ENCODE data around the gene SH3BGRL. TPM values are rescaled to one million over a fixed set of nuclear protein-coding genes. Genes with fewer than 3 reads are reported as not detected.

SH3BGRL gene
- total and polyA plus RNA-seq, 3 donors from 2014 or later = 95.3 to 158 (median 107) TPM

DNA sequence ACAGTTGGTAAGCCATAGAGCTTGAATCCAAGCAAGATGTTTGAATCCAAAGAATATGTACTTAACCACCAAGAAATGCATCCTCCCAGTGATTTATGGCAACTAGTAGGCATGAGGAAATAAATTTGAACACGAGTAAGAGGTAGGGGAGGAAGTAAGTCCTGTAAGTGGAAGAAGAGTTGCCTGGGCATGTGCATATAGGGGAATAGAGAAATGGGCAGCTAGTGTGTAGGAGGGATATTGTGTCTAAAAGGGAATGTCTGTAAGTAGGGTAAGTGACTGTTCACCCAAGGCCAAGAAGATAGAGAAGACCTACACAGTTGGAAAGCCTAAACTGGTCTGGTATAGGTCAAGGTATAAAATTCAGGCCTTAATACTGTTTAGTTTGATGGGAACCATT, 4.6 kb downstream of the SH3BGRL start:
- intact Hi-C loops (cut with DNase I; ENCODE audit: low total_unique reads) = no loop called here
- DNase-seq = no peak
- no peaks in the 10 kb centered on the region for H3K9me3 ChIP-seq
- no peaks in the 10 kb centered on the region for H3K4me1 ChIP-seq
- H3K27me3 ChIP-seq = no peaks in the 10 kb centered on the region
- no peak overlapping the region for H3K27ac ChIP-seq
- TF ChIP-seq, protein P1, sequence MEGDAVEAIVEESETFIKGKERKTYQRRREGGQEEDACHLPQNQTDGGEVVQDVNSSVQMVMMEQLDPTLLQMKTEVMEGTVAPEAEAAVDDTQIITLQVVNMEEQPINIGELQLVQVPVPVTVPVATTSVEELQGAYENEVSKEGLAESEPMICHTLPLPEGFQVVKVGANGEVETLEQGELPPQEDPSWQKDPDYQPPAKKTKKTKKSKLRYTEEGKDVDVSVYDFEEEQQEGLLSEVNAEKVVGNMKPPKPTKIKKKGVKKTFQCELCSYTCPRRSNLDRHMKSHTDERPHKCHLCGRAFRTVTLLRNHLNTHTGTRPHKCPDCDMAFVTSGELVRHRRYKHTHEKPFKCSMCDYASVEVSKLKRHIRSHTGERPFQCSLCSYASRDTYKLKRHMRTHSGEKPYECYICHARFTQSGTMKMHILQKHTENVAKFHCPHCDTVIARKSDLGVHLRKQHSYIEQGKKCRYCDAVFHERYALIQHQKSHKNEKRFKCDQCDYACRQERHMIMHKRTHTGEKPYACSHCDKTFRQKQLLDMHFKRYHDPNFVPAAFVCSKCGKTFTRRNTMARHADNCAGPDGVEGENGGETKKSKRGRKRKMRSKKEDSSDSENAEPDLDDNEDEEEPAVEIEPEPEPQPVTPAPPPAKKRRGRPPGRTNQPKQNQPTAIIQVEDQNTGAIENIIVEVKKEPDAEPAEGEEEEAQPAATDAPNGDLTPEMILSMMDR (IDR thresholded peaks at IDR 0.05) = no peak
- no peak for TF ChIP-seq POLR2A (IDR thresholded peaks at IDR 0.05)
- no peak overlapping the region for H3K4me3 ChIP-seq
- no peaks in the 10 kb centered on the region for H3K36me3 ChIP-seq (ENCODE audit: low read depth, missing control alignments)
- WGBS, 2 donors = 29 to 46% methylated on average over 1 of the region's 1 CpG

DNA sequence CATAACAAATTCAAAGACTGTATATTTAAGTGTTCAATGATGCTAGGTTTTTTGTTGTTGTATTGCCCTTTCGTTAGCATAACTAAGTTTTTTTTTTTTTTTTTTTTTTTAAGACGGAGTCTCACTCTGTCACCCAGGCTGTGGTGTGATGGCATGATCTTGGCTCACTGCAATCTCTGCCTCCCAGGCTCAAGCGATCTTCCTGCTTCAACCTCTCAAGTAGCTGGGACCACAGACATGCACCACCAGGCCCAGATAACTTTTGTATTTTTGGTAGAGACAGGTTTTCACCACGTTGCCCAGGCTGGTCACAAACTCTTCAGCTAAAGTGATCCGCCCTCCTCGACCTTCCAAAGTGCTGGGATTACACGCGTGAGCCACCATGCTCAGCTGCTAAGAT, 7.0 kb downstream of the SH3BGRL start:
- Histone ChIP-seq H3K9me3 (no peaks in the 10 kb centered on the region), H3K4me1 (no peaks in the 10 kb centered on the region), H3K27ac (no peak overlapping the region), H3K4me3 (no peak overlapping the region), H3K36me3 (ENCODE audit: low read depth, missing control alignments) (no peaks in the 10 kb centered on the region), H3K27me3 (no peaks in the 10 kb centered on the region)
- intact Hi-C loops (cut with DNase I; ENCODE audit: low total_unique reads) = no loop called here
- 79 to 89% methylated on average over 8 of the region's 8 CpGs for WGBS, 2 donors
- DNase-seq = no peak
- no peak for TF ChIP-seq POLR2A (IDR thresholded peaks at IDR 0.05)
- TF ChIP-seq, protein P1 (IDR thresholded peaks at IDR 0.05) = no peak

DNA sequence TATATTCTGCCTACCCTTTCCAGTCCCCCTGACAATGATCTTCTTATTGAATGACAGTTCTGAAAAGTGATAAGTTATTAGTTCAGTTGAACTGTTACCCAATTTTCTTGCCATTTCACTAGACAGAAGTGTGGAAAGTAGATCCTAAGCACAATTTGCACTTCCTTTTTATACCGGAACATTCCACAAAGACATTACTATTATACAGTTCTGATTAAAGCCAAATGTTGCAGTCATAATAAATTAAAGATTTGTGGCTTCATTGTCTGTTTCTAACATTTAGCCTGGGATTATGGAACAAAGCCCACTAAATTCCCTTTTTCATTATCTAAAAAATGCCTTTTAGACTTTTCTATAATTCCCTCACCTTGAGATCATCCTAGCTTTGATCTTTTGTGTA, 13.8 kb downstream of the SH3BGRL start:
- Histone ChIP-seq H3K4me1 (no peaks in the 10 kb centered on the region), H3K36me3 (ENCODE audit: low read depth, missing control alignments) (no peaks in the 10 kb centered on the region), H3K9me3 (no peaks in the 10 kb centered on the region), H3K27ac (no peak overlapping the region), H3K27me3 (no peaks in the 10 kb centered on the region), H3K4me3 (no peak overlapping the region)
- no peak for DNase-seq
- WGBS, 2 donors = 46 to 62% methylated on average over 1 of the region's 1 CpG
- intact Hi-C loops (cut with DNase I; ENCODE audit: low total_unique reads) = no loop called here
- TF ChIP-seq POLR2A (IDR thresholded peaks at IDR 0.05) = no peak
- TF ChIP-seq, protein P1 (IDR thresholded peaks at IDR 0.05) = no peak

DNA sequence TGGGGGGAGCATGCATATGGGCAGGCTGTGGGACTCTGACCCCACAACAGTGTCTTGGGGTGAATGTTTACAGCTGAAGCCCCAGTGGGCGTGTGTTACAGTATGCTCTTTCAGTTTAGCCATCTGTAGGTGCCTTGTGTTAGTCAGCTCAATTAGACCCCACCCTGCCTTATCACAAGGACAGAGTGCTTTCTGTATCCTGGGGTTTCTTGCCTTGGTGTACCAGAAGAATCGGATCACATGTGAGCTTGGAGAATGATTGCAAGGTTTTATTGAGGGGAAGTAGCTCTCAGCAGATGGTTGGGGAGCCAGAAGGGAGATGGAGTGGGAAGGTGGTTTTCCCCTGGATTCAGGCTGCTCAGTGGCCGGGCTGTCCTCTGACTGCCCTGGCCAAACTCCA, 27.3 kb downstream of the SH3BGRL start:
- Histone ChIP-seq H3K27me3 (no peaks in the 10 kb centered on the region), H3K27ac (no peak overlapping the region), H3K36me3 (ENCODE audit: low read depth, missing control alignments) (no peaks in the 10 kb centered on the region), H3K4me3 (no peak overlapping the region), H3K4me1 (no peaks in the 10 kb centered on the region), H3K9me3 (no peaks in the 10 kb centered on the region)
- intact Hi-C loops (cut with DNase I; ENCODE audit: low total_unique reads) = no loop called here
- no peak for DNase-seq
- WGBS, 2 donors = 73% methylated on average over 3 of the region's 3 CpGs; no CpG with 5 or more reads in 1 of the 2 donors
- TF ChIP-seq POLR2A (IDR thresholded peaks at IDR 0.05) = no peak
- TF ChIP-seq, protein P1 (IDR thresholded peaks at IDR 0.05) = no peak

DNA sequence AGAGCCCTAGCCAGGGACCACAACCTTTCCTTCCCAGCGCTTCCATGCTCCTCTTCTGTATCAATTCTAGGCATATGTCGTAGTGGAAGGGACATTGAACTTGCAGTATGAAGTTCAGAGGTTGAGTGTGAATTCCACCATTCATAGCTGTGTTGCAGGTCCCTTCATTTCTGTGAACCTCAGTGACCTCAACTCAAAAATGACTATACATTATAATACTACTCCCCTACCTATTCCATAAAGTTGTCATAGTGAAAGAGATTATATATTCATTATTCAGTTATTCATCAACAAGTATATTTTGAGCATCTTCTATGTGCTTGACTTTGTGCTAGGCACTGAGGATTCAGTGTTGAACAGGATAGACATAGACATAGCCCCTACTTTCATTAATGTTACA, 28.0 kb downstream of the SH3BGRL start:
- H3K4me3 ChIP-seq = no peak overlapping the region
- intact Hi-C loops (cut with DNase I; ENCODE audit: low total_unique reads) = no loop called here
- no peaks in the 10 kb centered on the region for H3K27me3 ChIP-seq
- no peaks in the 10 kb centered on the region for H3K9me3 ChIP-seq
- no peak for TF ChIP-seq POLR2A (IDR thresholded peaks at IDR 0.05)
- TF ChIP-seq, protein P1 (IDR thresholded peaks at IDR 0.05) = no peak
- WGBS, 2 donors = 94 to 100% methylated on average over 2 of the region's 2 CpGs
- H3K4me1 ChIP-seq = no peaks in the 10 kb centered on the region
- H3K36me3 ChIP-seq (ENCODE audit: low read depth, missing control alignments) = no peaks in the 10 kb centered on the region
- DNase-seq = no peak
- H3K27ac ChIP-seq = no peak overlapping the region

All from testis (tissue), 3 donors.